ENCODE data around the gene EFCAB6. TPM values are rescaled to one million over a fixed set of nuclear protein-coding genes. Genes with fewer than 3 reads are reported as not detected.
A peak's percentile ranks its signal among the peaks of the same experiment; 100 is the strongest.

EFCAB6 gene
- total and polyA plus RNA-seq, 4 donors: 0.14 to 2.1 (median 0.53) TPM

DNA sequence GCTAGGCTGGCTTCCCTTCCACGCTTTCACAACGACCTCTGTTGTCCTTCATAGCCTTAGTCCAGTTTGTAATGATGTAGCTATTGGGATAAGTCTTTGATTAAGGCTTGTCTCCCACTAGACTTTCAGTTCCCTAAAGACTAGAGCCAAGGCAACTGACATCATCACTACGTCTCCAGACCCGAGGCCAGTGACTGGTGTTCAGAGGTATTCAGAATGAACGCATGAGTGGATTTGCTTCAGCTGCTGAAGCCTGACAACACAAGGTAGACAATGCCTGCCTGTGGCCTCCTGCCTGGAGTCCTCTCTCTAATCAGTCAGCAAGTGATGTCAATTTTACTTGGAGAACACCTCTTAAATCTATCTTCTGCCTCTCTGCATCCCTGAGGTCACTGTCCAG lies 13.6 kb downstream of the EFCAB6 start (continued):
- TF ChIP-seq, protein P1, sequence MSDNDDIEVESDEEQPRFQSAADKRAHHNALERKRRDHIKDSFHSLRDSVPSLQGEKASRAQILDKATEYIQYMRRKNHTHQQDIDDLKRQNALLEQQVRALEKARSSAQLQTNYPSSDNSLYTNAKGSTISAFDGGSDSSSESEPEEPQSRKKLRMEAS (IDR thresholded peaks at IDR 0.05): no peak
- TF ChIP-seq HNF4A (conservative IDR thresholded peaks at IDR 0.05) (no peak), RAD21 (IDR thresholded peaks at IDR 0.05) (no peak), FOXA1 (IDR thresholded peaks at IDR 0.05) (no peak), EGR1 (IDR thresholded peaks at IDR 0.05; ENCODE audit: low read depth in 2 of 2) (no peak), SP1 (IDR thresholded peaks at IDR 0.05) (no peak), YY1 (IDR thresholded peaks at IDR 0.05) (no peak), NR2F2 (IDR thresholded peaks at IDR 0.05) (no peak)

DNA sequence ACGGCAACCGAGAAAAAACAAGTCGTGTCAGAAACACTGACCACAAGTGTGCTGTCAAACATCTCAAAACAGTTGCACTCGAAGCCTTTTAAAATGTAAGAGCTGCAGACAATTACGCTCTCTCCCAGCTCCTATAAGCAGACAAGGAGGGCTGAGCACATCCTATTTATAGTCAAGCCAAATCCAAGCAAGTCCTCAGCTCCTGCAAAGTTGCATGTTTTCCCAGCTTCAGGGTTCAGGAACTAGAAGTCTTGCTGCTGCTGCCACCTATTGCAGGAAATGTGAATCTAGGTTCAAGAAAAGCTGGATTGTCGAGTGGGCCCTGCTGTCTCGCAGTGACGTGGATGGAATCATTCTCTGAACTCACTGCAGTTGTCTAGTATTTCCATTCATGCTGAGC lies 15.5 kb downstream of the EFCAB6 start:
- Histone ChIP-seq H3K4me1 (ENCODE audit: control insufficient read depth in 4 of 4, insufficient read depth in 4 of 4, low read length in 3 of 4) (no peaks in the 10 kb centered on the region), H3K9ac (ENCODE audit: low read depth in 1 of 2, low read length in 2 of 2) (no peak overlapping the region), H3K9me3 (ENCODE audit: control insufficient read depth in 4 of 4, low read length in 3 of 4) (no peaks in the 10 kb centered on the region), H3K27ac (ENCODE audit: low read depth in 1 of 2, low read length in 2 of 2) (no peak overlapping the region), H3K4me3 (ENCODE audit: low read depth in 1 of 3, low read length in 3 of 3) (no peak overlapping the region), H3K27me3 (ENCODE audit: control insufficient read depth in 4 of 4, insufficient read depth in 4 of 4, low read length in 3 of 4) (no peaks in the 10 kb centered on the region), H3K36me3 (ENCODE audit: control insufficient read depth in 4 of 4, insufficient read depth in 3 of 4, low read depth in 1 of 4, low read length in 3 of 4) (no peaks in the 10 kb centered on the region)
- WGBS: 86% methylated on average over 8 of the region's 8 CpGs
- no peak for DNase-seq (ENCODE audit: low spot score)
- TF ChIP-seq NR2F2 (IDR thresholded peaks at IDR 0.05) (no peak), RAD21 (IDR thresholded peaks at IDR 0.05) (peak; percentile 64 to 65)
- TF ChIP-seq, protein P2, sequence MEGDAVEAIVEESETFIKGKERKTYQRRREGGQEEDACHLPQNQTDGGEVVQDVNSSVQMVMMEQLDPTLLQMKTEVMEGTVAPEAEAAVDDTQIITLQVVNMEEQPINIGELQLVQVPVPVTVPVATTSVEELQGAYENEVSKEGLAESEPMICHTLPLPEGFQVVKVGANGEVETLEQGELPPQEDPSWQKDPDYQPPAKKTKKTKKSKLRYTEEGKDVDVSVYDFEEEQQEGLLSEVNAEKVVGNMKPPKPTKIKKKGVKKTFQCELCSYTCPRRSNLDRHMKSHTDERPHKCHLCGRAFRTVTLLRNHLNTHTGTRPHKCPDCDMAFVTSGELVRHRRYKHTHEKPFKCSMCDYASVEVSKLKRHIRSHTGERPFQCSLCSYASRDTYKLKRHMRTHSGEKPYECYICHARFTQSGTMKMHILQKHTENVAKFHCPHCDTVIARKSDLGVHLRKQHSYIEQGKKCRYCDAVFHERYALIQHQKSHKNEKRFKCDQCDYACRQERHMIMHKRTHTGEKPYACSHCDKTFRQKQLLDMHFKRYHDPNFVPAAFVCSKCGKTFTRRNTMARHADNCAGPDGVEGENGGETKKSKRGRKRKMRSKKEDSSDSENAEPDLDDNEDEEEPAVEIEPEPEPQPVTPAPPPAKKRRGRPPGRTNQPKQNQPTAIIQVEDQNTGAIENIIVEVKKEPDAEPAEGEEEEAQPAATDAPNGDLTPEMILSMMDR (IDR thresholded peaks at IDR 0.05; ENCODE audit: low read depth, low read length, missing input control): no peak

DNA sequence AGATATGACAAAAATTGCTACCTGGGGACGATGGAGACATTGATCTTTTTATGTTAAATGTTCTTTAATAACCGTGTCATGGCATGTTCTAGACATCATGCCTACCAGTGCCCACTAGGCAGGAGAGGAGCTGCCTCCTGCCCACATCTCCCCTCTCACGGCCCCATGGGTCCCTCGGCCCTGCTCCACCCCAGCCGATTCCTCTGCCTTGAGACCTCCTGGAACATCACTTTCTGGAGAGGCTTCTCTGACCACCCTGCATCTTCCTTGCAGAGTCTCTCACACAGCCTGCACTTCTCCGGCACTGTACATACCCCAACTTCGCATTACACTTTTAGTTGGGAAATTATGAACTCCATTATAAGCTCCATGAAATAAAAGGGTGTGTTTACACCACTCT lies 16.8 kb downstream of the EFCAB6 start:
- no peaks in the 10 kb centered on the region for H3K27me3 ChIP-seq (ENCODE audit: control insufficient read depth in 4 of 4, insufficient read depth in 4 of 4, low read length in 3 of 4)
- 91% methylated on average over 7 of the region's 7 CpGs for WGBS
- no peaks in the 10 kb centered on the region for H3K9me3 ChIP-seq (ENCODE audit: control insufficient read depth in 4 of 4, low read length in 3 of 4)
- H3K27ac ChIP-seq (ENCODE audit: low read depth in 1 of 2, low read length in 2 of 2): no peak overlapping the region
- TF ChIP-seq JUND (IDR thresholded peaks at IDR 0.05): no peak
- no peak for TF ChIP-seq SP1 (IDR thresholded peaks at IDR 0.05)
- no peak overlapping the region for H3K4me3 ChIP-seq (ENCODE audit: low read depth in 1 of 3, low read length in 3 of 3)
- no peak for DNase-seq (ENCODE audit: low spot score)
- no peaks in the 10 kb centered on the region for H3K36me3 ChIP-seq (ENCODE audit: control insufficient read depth in 4 of 4, insufficient read depth in 3 of 4, low read depth in 1 of 4, low read length in 3 of 4)
- no peak overlapping the region for H3K9ac ChIP-seq (ENCODE audit: low read depth in 1 of 2, low read length in 2 of 2)
- no peaks in the 10 kb centered on the region for H3K4me1 ChIP-seq (ENCODE audit: control insufficient read depth in 4 of 4, insufficient read depth in 4 of 4, low read length in 3 of 4)

DNA sequence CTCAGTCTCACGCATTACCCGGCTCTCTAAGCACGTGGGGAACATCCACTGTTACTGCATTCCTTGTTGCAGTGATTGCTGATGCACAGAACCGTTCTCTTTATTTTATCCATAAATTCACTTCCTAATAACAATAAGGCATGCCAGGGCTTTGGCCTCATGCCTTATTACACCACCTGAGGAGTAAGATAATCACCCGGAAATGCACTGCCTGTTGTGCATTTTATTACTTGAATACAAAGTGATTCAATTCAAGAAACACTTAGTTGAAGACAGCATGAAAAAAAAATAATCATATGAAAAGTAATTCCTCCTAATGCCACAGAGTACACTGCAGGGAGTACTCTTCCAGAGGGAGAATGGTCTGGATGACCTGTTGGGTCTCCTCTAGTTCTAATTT lies 19.2 kb downstream of the EFCAB6 start:
- Histone ChIP-seq H3K27me3 (ENCODE audit: control insufficient read depth in 4 of 4, insufficient read depth in 4 of 4, low read length in 3 of 4) (no peaks in the 10 kb centered on the region), H3K4me3 (ENCODE audit: low read depth in 1 of 3, low read length in 3 of 3) (no peak overlapping the region), H3K9ac (ENCODE audit: low read depth in 1 of 2, low read length in 2 of 2) (no peak overlapping the region), H3K4me1 (ENCODE audit: control insufficient read depth in 4 of 4, insufficient read depth in 4 of 4, low read length in 3 of 4) (no peaks in the 10 kb centered on the region), H3K36me3 (ENCODE audit: control insufficient read depth in 4 of 4, insufficient read depth in 3 of 4, low read depth in 1 of 4, low read length in 3 of 4) (no peaks in the 10 kb centered on the region), H3K9me3 (ENCODE audit: control insufficient read depth in 4 of 4, low read length in 3 of 4) (no peaks in the 10 kb centered on the region), H3K27ac (ENCODE audit: low read depth in 1 of 2, low read length in 2 of 2) (no peak overlapping the region)
- DNase-seq (ENCODE audit: low spot score): no peak
- 77% methylated on average over 5 of the region's 5 CpGs for WGBS
- TF ChIP-seq FOXA1 (IDR thresholded peaks at IDR 0.05) (no peak), RAD21 (IDR thresholded peaks at IDR 0.05) (no peak), SP1 (IDR thresholded peaks at IDR 0.05) (no peak), HNF4A (conservative IDR thresholded peaks at IDR 0.05) (no peak), FOXA2 (IDR thresholded peaks at IDR 0.05) (no peak), TAF1 (conservative IDR thresholded peaks at IDR 0.05) (no peak), YY1 (IDR thresholded peaks at IDR 0.05) (no peak), JUND (IDR thresholded peaks at IDR 0.05) (no peak), HNF4G (IDR thresholded peaks at IDR 0.05) (no peak), RXRA (IDR thresholded peaks at IDR 0.05) (no peak), EGR1 (IDR thresholded peaks at IDR 0.05; ENCODE audit: low read depth in 2 of 2) (no peak)
- TF ChIP-seq, protein P3, sequence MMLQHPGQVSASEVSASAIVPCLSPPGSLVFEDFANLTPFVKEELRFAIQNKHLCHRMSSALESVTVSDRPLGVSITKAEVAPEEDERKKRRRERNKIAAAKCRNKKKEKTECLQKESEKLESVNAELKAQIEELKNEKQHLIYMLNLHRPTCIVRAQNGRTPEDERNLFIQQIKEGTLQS (IDR thresholded peaks at IDR 0.05): no peak
- TF ChIP-seq, protein P4, sequence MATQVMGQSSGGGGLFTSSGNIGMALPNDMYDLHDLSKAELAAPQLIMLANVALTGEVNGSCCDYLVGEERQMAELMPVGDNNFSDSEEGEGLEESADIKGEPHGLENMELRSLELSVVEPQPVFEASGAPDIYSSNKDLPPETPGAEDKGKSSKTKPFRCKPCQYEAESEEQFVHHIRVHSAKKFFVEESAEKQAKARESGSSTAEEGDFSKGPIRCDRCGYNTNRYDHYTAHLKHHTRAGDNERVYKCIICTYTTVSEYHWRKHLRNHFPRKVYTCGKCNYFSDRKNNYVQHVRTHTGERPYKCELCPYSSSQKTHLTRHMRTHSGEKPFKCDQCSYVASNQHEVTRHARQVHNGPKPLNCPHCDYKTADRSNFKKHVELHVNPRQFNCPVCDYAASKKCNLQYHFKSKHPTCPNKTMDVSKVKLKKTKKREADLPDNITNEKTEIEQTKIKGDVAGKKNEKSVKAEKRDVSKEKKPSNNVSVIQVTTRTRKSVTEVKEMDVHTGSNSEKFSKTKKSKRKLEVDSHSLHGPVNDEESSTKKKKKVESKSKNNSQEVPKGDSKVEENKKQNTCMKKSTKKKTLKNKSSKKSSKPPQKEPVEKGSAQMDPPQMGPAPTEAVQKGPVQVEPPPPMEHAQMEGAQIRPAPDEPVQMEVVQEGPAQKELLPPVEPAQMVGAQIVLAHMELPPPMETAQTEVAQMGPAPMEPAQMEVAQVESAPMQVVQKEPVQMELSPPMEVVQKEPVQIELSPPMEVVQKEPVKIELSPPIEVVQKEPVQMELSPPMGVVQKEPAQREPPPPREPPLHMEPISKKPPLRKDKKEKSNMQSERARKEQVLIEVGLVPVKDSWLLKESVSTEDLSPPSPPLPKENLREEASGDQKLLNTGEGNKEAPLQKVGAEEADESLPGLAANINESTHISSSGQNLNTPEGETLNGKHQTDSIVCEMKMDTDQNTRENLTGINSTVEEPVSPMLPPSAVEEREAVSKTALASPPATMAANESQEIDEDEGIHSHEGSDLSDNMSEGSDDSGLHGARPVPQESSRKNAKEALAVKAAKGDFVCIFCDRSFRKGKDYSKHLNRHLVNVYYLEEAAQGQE (IDR thresholded peaks at IDR 0.05): no peak
- TF ChIP-seq, protein P5, sequence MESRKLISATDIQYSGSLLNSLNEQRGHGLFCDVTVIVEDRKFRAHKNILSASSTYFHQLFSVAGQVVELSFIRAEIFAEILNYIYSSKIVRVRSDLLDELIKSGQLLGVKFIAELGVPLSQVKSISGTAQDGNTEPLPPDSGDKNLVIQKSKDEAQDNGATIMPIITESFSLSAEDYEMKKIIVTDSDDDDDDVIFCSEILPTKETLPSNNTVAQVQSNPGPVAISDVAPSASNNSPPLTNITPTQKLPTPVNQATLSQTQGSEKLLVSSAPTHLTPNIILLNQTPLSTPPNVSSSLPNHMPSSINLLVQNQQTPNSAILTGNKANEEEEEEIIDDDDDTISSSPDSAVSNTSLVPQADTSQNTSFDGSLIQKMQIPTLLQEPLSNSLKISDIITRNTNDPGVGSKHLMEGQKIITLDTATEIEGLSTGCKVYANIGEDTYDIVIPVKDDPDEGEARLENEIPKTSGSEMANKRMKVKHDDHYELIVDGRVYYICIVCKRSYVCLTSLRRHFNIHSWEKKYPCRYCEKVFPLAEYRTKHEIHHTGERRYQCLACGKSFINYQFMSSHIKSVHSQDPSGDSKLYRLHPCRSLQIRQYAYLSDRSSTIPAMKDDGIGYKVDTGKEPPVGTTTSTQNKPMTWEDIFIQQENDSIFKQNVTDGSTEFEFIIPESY (IDR thresholded peaks at IDR 0.05): no peak
